Smooth muscle cell (in vitro differentiated cells): Measurements from ENCODE around the gene WDR93. TPM values are rescaled to one million over a fixed set of nuclear protein-coding genes. Genes with fewer than 3 reads are reported as not detected.

Source experiments
- DNase-seq: peaks from one replicate; lab custom pipeline; 2025; ENCODE audit not compliant: unreplicated experiment; lab: John Stamatoyannopoulos, UW
- H2AFZ ChIP-seq: fragments of 200-600 bp; sonication (generic); 2 replicates; pipeline ENCODE4 v1.6.0; 2016; ENCODE audit warnings: antibody characterized with exemption, low read depth, mild to moderate bottlenecking
- H3F3A ChIP-seq: fragments of 200-600 bp; sonication (generic); 2 replicates; pipeline ENCODE4 v1.6.0; 2017; ENCODE audit warnings: antibody characterized with exemption, low read depth
- H3K27ac ChIP-seq: fragments of 200-600 bp; sonication (generic); 2 replicates; pipeline ENCODE4 v1.5.1; 2016; ENCODE audit warnings: low read depth, mild to moderate bottlenecking
- H3K27me3 ChIP-seq: fragments of 200-600 bp; sonication (generic); 2 replicates; pipeline ENCODE4 v1.6.1; 2016; ENCODE audit warnings: low read depth, mild to moderate bottlenecking
- H3K36me3 ChIP-seq: fragments of 200-600 bp; sonication (generic); 2 replicates; pipeline ENCODE4 v1.5.1; 2016; ENCODE audit warnings: low read depth
- H3K4me1 ChIP-seq: fragments of 200-600 bp; sonication (generic); 2 replicates; pipeline ENCODE4 v1.5.1; 2016; ENCODE audit warnings: low read depth
- H3K4me2 ChIP-seq: fragments of 200-600 bp; sonication (generic); 2 replicates; pipeline ENCODE4 v1.6.0; 2016; ENCODE audit warnings: mild to moderate bottlenecking
- H3K4me3 ChIP-seq: fragments of 200-600 bp; sonication (generic); 2 replicates; pipeline ENCODE4 v1.5.1; 2016; ENCODE audit warnings: mild to moderate bottlenecking
- H3K79me2 ChIP-seq: fragments of 200-600 bp; sonication (generic); 2 replicates; pipeline ENCODE4 v1.6.0; 2016; ENCODE audit warnings: low read depth, mild to moderate bottlenecking
- H3K9ac ChIP-seq: fragments of 200-600 bp; sonication (generic); 2 replicates; pipeline ENCODE4 v1.6.0; 2016; ENCODE audit warnings: low read depth
- H3K9me3 ChIP-seq: fragments of 200-600 bp; sonication (generic); replicated peaks from 2 replicates; pipeline ENCODE4 v1.5.1; 2016; ENCODE audit warnings: low read depth
- H4K20me1 ChIP-seq: fragments of 200-600 bp; sonication (generic); 2 replicates; pipeline ENCODE4 v1.6.0; 2016; ENCODE audit warnings: low read depth
- WGBS: methylation state at CpG from one replicate; pipeline ENCODE4 v1.1.7; 2016; ENCODE audit warnings: low lambda C conversion rate; 5-methylcytosine and 5-hydroxymethylcytosine counted together
- polyA plus RNA-seq: library from polyadenylated mRNA; unstranded; fragments of >200 nt; fragmentation: Nextera tagmentation; extraction: Ambion mirVana; gene quantifications from 2 replicates; pipeline ENCODE4 v1.2.1, GENCODE V29; 2016
- total RNA-seq: library from RNA; depleted of rRNA; stranded (reverse); fragments of >200 nt; gene quantifications from 2 replicates; pipeline ENCODE4 v1.2.3, GENCODE V29; 2014
- TF ChIP-seq, protein P1 (sequence below): fragments of 200-600 bp; sonication (generic); IDR thresholded peaks from 2 replicates; pipeline ENCODE4 v1.5.1; 2017; ENCODE audit warnings: borderline replicate concordance, mild to moderate bottlenecking, antibody characterized with exemption; ENCODE audit not compliant: insufficient read depth, poor library complexity, severe bottlenecking

WDR93 gene
- total and polyA plus RNA-seq, 2 experiments from 2014 or later = 0.80 TPM; not detected in 1

GRCh38 chr15:89672221-89673164 is 18.1 kb upstream of the WDR93 start:
- no peaks in the 10 kb centered on the region for H4K20me1 ChIP-seq
- WGBS = 69% methylated on average over 12 of the region's 12 CpGs
- H3K9ac ChIP-seq = no peak overlapping the region
- no peaks in the 10 kb centered on the region for H3K4me1 ChIP-seq
- no peak overlapping the region for H2AFZ ChIP-seq
- TF ChIP-seq, protein P1, sequence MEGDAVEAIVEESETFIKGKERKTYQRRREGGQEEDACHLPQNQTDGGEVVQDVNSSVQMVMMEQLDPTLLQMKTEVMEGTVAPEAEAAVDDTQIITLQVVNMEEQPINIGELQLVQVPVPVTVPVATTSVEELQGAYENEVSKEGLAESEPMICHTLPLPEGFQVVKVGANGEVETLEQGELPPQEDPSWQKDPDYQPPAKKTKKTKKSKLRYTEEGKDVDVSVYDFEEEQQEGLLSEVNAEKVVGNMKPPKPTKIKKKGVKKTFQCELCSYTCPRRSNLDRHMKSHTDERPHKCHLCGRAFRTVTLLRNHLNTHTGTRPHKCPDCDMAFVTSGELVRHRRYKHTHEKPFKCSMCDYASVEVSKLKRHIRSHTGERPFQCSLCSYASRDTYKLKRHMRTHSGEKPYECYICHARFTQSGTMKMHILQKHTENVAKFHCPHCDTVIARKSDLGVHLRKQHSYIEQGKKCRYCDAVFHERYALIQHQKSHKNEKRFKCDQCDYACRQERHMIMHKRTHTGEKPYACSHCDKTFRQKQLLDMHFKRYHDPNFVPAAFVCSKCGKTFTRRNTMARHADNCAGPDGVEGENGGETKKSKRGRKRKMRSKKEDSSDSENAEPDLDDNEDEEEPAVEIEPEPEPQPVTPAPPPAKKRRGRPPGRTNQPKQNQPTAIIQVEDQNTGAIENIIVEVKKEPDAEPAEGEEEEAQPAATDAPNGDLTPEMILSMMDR = no peak
- H3K4me2 ChIP-seq = no peak overlapping the region
- no peaks in the 10 kb centered on the region for H3K36me3 ChIP-seq
- no peak overlapping the region for H3K4me3 ChIP-seq
- no peak for DNase-seq
- no peaks in the 10 kb centered on the region for H3K9me3 ChIP-seq
- no peak overlapping the region for H3K27ac ChIP-seq
- H3K79me2 ChIP-seq = no peaks in the 10 kb centered on the region
- no peaks in the 10 kb centered on the region for H3K27me3 ChIP-seq
- H3F3A ChIP-seq = no peaks in the 10 kb centered on the region

DNA sequence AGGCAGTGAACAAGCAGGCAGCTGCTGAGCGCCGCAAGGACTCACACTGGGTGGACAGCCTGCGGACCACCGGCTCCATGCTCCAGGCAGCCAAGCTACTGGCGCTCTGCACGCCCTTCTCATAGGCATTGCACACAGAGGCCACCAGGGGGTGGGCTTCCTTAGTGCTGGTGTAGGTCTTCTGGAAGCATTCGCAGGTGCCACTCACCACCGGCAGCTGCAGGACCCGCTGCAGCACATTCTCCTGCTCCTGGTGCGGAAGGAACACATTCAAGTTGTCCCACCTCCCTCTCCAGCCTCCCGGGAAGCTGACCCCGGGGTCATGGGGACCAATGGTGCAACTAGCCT is 17.5 kb upstream of the WDR93 start:
- 50% methylated on average over 12 of the region's 12 CpGs for WGBS
- no peaks in the 10 kb centered on the region for H3K9me3 ChIP-seq
- DNase-seq = no peak
- H3K4me3 ChIP-seq = no peak overlapping the region
- no peak overlapping the region for H2AFZ ChIP-seq
- H3K79me2 ChIP-seq = no peaks in the 10 kb centered on the region
- no peaks in the 10 kb centered on the region for H3K27me3 ChIP-seq
- H3K4me2 ChIP-seq = no peak overlapping the region
- no peaks in the 10 kb centered on the region for H4K20me1 ChIP-seq
- H3K9ac ChIP-seq = no peak overlapping the region
- H3K36me3 ChIP-seq = no peaks in the 10 kb centered on the region
- H3K4me1 ChIP-seq = no peaks in the 10 kb centered on the region
- H3K27ac ChIP-seq = no peak overlapping the region
- TF ChIP-seq, protein P1 = peak; percentile 40
- no peaks in the 10 kb centered on the region for H3F3A ChIP-seq

DNA sequence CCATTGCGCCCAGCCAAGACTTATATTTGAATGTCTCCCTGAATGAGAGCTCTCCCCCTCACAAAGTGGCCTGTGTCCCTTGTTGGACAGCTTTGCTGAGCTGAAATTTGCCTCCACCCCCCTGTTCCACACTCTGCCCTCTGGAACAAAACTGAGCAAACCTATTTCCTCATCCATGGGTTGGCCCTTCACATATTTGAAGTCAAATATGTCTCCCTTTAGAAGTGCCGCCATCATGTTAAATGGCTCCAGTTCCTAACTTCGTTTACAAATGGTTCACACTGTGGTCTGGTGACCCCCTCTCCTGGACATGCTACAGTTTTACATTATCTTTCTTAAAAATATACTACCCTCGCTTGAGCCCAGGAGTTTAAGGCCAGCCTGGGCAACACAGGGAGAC is 16.1 kb upstream of the WDR93 start:
- Histone ChIP-seq H3K4me1 (no peaks in the 10 kb centered on the region), H3K4me2 (no peak overlapping the region), H3K36me3 (no peaks in the 10 kb centered on the region), H3K9ac (no peak overlapping the region), H4K20me1 (no peaks in the 10 kb centered on the region), H3K27ac (no peak overlapping the region), H3K9me3 (no peaks in the 10 kb centered on the region), H2AFZ (no peak overlapping the region), H3K27me3 (no peaks in the 10 kb centered on the region), H3K4me3 (no peak overlapping the region), H3F3A (no peaks in the 10 kb centered on the region), H3K79me2 (no peaks in the 10 kb centered on the region)
- TF ChIP-seq, protein P1 = no peak
- WGBS = 90% methylated on average over 4 of the region's 4 CpGs
- DNase-seq = no peak

- Histone ChIP-seq H4K20me1 (no peaks in the 10 kb centered on the region), H3K9me3 (no peaks in the 10 kb centered on the region), H3F3A (no peaks in the 10 kb centered on the region), H3K4me2 (no peak overlapping the region), H3K36me3 (no peaks in the 10 kb centered on the region), H3K79me2 (no peaks in the 10 kb centered on the region), H3K4me1 (no peaks in the 10 kb centered on the region), H3K4me3 (no peak overlapping the region), H2AFZ (no peak overlapping the region), H3K9ac (no peak overlapping the region), H3K27ac (no peak overlapping the region), H3K27me3 (no peaks in the 10 kb centered on the region)
- WGBS = 89% methylated on average over 6 of the region's 6 CpGs
- DNase-seq = no peak
- TF ChIP-seq, protein P1 = no peak
These were observed 15.0 kb upstream of the WDR93 start for GRCh38 chr15:89675606-89676005.
